ENCODE results near the gene CABP1.
"Not testable (repeated sequence)": the region's sequence is repeated elsewhere in the genome, so short reads cannot be mapped to it uniquely, and the experiment has no call there.

Gene CABP1

DNA sequence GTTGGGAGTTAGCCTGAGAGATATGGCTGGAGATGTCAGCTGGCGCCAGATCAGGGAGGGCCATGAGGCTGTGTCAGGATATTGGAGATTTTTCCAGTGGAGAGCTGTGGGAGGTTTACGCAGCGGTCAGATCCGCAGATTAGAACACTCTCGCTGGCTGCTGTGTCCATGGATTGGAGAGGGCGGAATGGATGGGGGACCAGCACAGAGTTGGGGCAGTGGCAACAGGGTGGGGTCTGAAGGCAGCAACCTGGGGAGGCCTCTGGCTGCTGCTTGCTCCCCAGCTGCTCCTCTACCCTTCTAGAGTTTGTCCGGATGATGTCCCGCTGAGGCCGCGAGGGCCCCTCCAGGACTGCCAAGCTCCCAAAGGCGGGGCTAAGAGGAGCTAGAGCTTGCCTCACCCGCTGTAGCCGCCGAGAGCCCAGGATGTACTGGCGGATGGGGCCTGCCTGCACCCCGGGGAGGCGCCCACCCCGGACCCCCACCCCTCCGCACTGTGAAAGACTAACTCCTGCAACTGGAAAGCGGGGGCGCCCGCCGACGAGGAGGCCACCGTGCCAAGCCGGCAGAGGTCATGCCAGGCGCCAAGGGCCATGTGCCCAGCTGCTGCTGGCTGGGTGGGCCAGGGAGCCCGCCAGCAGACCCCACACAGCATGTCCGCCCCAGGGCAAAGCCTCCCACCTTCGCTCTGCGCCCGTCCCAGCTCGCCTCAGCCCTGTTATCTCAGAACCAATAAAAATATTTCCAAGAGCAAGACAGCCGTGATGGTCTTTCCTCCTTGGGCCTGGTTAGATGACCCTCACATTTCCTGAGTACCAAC lies 26.4 kb downstream of the CABP1 start:
- Histone ChIP-seq H3K9ac (no peak overlapping the region), H3K27me3 (ENCODE audit: control insufficient read depth, insufficient read depth, low read length) (no peaks in the 10 kb centered on the region), H3K79me2 (no peaks in the 10 kb centered on the region), H3K4me3 (ENCODE audit: low read depth, low read length) (no peak overlapping the region), H3K27ac (no peak overlapping the region), H3K36me3 (ENCODE audit: control insufficient read depth, insufficient read depth, low read length) (no peaks in the 10 kb centered on the region), H3K4me2 (ENCODE audit: low read length) (no peak overlapping the region), H2AFZ (no peak overlapping the region), H3K4me1 (peaks cover 12% of the 10 kb centered on the region), H3K9me3 (ENCODE audit: control insufficient read depth, low read length) (no peaks in the 10 kb centered on the region)
- TF ChIP-seq, protein P1, sequence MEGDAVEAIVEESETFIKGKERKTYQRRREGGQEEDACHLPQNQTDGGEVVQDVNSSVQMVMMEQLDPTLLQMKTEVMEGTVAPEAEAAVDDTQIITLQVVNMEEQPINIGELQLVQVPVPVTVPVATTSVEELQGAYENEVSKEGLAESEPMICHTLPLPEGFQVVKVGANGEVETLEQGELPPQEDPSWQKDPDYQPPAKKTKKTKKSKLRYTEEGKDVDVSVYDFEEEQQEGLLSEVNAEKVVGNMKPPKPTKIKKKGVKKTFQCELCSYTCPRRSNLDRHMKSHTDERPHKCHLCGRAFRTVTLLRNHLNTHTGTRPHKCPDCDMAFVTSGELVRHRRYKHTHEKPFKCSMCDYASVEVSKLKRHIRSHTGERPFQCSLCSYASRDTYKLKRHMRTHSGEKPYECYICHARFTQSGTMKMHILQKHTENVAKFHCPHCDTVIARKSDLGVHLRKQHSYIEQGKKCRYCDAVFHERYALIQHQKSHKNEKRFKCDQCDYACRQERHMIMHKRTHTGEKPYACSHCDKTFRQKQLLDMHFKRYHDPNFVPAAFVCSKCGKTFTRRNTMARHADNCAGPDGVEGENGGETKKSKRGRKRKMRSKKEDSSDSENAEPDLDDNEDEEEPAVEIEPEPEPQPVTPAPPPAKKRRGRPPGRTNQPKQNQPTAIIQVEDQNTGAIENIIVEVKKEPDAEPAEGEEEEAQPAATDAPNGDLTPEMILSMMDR (IDR thresholded peaks at IDR 0.05), result no peak

DNA sequence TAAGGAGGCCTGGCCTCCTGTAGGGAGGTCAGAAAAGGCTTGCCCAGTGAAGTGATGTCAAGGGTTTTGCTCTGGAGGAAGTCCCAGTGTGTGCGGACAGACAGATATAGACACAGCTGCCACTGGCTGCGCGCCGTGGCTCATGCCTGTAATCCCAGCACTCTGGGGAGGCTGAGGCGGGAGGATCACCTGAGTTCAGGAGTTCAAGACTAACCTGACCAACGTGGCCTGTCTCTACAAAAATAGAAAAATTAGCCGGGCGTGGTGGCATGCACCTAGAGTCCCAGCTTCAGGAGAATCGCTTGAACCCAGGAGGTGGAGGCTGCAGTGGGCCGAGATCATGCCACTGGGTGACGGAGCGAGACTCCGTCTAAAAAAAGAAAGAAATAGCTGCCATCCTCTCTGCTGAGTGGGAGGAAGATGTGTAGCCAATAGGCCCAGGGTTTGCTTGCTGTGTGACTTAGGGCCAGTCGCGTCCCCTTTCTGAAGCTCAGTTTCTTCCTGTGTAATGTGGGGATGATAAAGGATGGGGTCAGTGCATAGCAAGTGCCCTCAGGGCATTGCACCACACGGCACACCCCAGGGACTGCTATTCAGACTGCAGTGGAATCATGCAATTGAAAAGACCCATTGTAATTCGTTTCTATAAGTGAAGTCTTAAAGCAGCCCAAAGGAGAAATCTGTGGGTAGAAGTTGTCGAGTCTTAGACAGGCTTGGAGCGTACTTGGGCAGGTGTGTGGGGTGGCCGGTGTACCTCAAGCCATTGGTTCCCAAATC lies 27.9 kb downstream of the CABP1 start:
- H3K4me1 ChIP-seq, result peaks cover 12% of the 10 kb centered on the region
- no peaks in the 10 kb centered on the region for H3K9me3 ChIP-seq (ENCODE audit: control insufficient read depth, low read length)
- no peak overlapping the region for H3K9ac ChIP-seq
- no peak overlapping the region for H3K4me2 ChIP-seq (ENCODE audit: low read length)
- no peak overlapping the region for H3K27ac ChIP-seq
- H3K27me3 ChIP-seq (ENCODE audit: control insufficient read depth, insufficient read depth, low read length), result no peaks in the 10 kb centered on the region
- H3K4me3 ChIP-seq (ENCODE audit: low read depth, low read length), result no peak overlapping the region
- no peak overlapping the region for H2AFZ ChIP-seq
- no peaks in the 10 kb centered on the region for H3K79me2 ChIP-seq
- H3K36me3 ChIP-seq (ENCODE audit: control insufficient read depth, insufficient read depth, low read length), result no peaks in the 10 kb centered on the region
- TF ChIP-seq, protein P1 (IDR thresholded peaks at IDR 0.05), result no peak

DNA sequence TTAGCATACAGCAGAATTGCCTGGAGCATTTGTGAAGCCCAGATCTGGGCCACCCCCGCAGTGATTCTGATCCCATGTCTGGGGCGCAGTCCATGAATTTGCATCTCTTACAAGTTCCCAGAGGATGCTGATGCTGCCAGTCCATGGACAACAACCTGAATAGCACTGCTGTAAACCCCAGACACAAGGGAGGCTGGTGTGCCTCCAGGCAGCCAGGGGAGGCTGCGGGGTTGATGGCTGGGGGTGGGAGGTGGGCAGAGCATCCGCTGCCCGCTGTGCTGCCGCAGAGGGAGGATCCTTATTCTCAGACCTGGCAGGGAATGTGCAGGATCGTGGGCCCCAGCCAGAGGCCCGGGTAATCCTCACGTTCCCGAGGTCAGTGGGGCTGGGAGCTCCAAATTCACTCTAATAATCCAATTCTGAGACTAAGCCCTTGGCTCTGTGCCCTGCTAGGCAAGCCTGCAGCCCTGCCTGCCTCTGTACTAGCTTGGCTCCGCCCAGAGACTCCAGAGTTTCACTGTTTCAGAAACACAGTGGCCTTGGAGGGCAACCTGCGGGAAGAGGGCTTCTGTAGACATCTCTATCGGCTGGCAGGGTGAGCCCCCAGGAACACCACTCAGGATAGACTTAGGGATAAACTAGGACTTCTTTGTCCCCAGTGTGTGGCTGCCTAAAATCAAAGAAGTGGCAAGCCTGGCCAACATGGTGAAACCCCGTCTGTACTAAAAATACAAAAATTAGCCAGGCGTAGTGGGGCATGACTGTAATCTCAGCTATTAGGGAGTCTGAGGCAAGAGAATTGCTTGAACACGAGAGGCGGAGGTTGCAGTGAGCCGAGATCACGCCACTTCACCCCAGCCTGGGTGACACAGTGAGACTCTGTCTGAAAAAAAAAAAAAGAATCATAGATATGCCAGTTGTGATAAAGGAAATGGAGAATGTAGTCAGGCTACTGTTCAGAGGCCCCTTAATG lies 28.7 kb downstream of the CABP1 start:
- TF ChIP-seq, protein P1 (IDR thresholded peaks at IDR 0.05), result no peak
- H3K9ac ChIP-seq, result no peak overlapping the region
- H3K27ac ChIP-seq, result peak overlapping the region; percentile 88
- peak overlapping the region; percentile 65 for H3K4me2 ChIP-seq (ENCODE audit: low read length)
- H3K9me3 ChIP-seq (ENCODE audit: control insufficient read depth, low read length), result no peaks in the 10 kb centered on the region
- no peaks in the 10 kb centered on the region for H3K36me3 ChIP-seq (ENCODE audit: control insufficient read depth, insufficient read depth, low read length)
- H3K4me1 ChIP-seq, result peaks cover 12% of the 10 kb centered on the region
- H3K79me2 ChIP-seq, result no peaks in the 10 kb centered on the region
- no peaks in the 10 kb centered on the region for H3K27me3 ChIP-seq (ENCODE audit: control insufficient read depth, insufficient read depth, low read length)
- peak overlapping the region; percentile 91 for H2AFZ ChIP-seq
- peak overlapping the region; percentile 41 for H3K4me3 ChIP-seq (ENCODE audit: low read depth, low read length)

DNA sequence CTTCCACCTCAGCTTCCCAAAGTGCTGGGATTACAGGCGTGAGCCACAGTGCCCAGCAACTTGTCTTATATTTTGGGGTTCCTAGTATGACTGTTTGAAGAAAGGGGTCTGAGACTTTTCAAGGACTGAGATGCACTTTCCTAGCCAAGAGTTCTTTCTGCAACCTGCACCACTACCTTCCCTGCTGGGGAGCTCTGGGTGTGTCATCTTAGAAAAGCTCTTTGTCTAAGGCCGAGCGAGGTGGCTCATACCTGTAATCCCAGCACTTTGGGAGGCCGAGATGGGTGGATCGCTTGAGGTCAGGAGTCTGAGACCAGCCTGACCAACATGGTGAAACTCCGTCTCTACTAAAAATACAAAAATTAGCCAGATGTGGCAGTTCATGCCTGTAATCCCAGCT lies 29.8 kb downstream of the CABP1 start:
- not testable (repeated sequence) for H2AFZ ChIP-seq; H3K9me3 ChIP-seq (ENCODE audit: control insufficient read depth, low read length); H3K79me2 ChIP-seq; H3K36me3 ChIP-seq (ENCODE audit: control insufficient read depth, insufficient read depth, low read length); H3K9ac ChIP-seq; H3K27me3 ChIP-seq (ENCODE audit: control insufficient read depth, insufficient read depth, low read length); H3K4me3 ChIP-seq (ENCODE audit: low read depth, low read length)
- Histone ChIP-seq H3K27ac (peak overlapping the region; percentile 88), H3K4me1 (peaks cover 12% of the 10 kb centered on the region), H3K4me2 (ENCODE audit: low read length) (peak overlapping the region; percentile 65)

Data from parathyroid adenoma (tissue), 2 donors.